ENCODE results near the gene IL17RD.
"Not testable (repeated sequence)": the region's sequence is repeated elsewhere in the genome, so short reads cannot be mapped to it uniquely, and the experiment has no call there.

Gene IL17RD

GRCh38 chr3:57089043-57089442 is 76.1 kb downstream of the IL17RD start:
- DNase-seq: no peak

- DNase-seq: no peak
Measured at GRCh38 chr3:57088503-57088902, 76.7 kb downstream of the IL17RD start.

- no peak for DNase-seq
Measured at GRCh38 chr3:57087361-57088092, 77.6 kb downstream of the IL17RD start.

- DNase-seq: no peak
Measured at GRCh38 chr3:57086201-57086600, 79.0 kb downstream of the IL17RD start.

GRCh38 chr3:57085211-57085610 is 79.9 kb downstream of the IL17RD start:
- DNase-seq: no peak

- DNase-seq: not testable (repeated sequence)
Measured at GRCh38 chr3:57083266-57083995, 81.7 kb downstream of the IL17RD start.

GRCh38 chr3:57082481-57082880 is 82.7 kb downstream of the IL17RD start:
- DNase-seq: no peak

GRCh38 chr3:57081173-57081572 is 84.0 kb downstream of the IL17RD start:
- no peak for DNase-seq

GRCh38 chr3:57080171-57080570 is 85.0 kb downstream of the IL17RD start:
- no peak for DNase-seq

GRCh38 chr3:57079474-57079831 is 85.7 kb downstream of the IL17RD start:
- no peak for DNase-seq

- no peak for DNase-seq
Measured at GRCh38 chr3:57078635-57079473, 86.3 kb downstream of the IL17RD start.

- no peak for DNase-seq
Measured at GRCh38 chr3:57078344-57078634, 86.9 kb downstream of the IL17RD start.

GRCh38 chr3:57077630-57078343 is 87.4 kb downstream of the IL17RD start:
- no peak for DNase-seq

GRCh38 chr3:57076422-57076951 is 88.7 kb downstream of the IL17RD start:
- no peak for DNase-seq

- no peak for DNase-seq
Measured at GRCh38 chr3:57074135-57074534, 91.0 kb downstream of the IL17RD start.

GRCh38 chr3:57073628-57074027 is 91.5 kb downstream of the IL17RD start:
- no peak for DNase-seq

GRCh38 chr3:57069503-57069902 is 95.7 kb downstream of the IL17RD start:
- no peak for DNase-seq

GRCh38 chr3:57068437-57069089 is 96.6 kb downstream of the IL17RD start:
- DNase-seq: peak; percentile 57

GRCh38 chr3:57066471-57066870 is 98.7 kb downstream of the IL17RD start:
- no peak for DNase-seq

GRCh38 chr3:57065588-57065987 is 99.6 kb downstream of the IL17RD start:
- DNase-seq: no peak

GRCh38 chr3:57064572-57064971 is 100.6 kb downstream of the IL17RD start:
- DNase-seq: no peak

GRCh38 chr3:57064001-57064400 is 101.2 kb downstream of the IL17RD start:
- DNase-seq: no peak
